ENCODE results near the gene CST7.

- TF ChIP-seq CTCF (IDR thresholded peaks at IDR 0.05): no peak
- no peak for TF ChIP-seq POLR2A (IDR thresholded peaks at IDR 0.05)
These were observed 2.5 kb downstream of the CST7 start for GRCh38 chr20:24951536-24952083.

All from right lobe of liver (tissue), 4 donors.